Panc1 (cell line): ENCODE data around the gene ATG13.

Experiments used
- POLR2AphosphoS5 ChIP-seq: IDR thresholded peaks from 2 replicates; pipeline ENCODE4 v1.6.1; 2012; ENCODE audit warnings: mild to moderate bottlenecking, low read depth, low read length, moderate library complexity
- TF ChIP-seq, protein P1 (sequence below): fragments of 450-650 bp; IDR thresholded peaks from 2 replicates; pipeline ENCODE4 v1.5.1; 2017; ENCODE audit warnings: mild to moderate bottlenecking
- TF ChIP-seq, protein P2 (sequence below), 2 experiments: IDR thresholded peaks; 2 replicates each; pipeline ENCODE4 v1.6.1; 2011 to 2012; ENCODE audit warnings: low read depth in 2 of 2, control low read depth in 1 of 2, low read length in 1 of 2, mild to moderate bottlenecking in 1 of 2, moderate library complexity in 1 of 2; ENCODE audit not compliant: insufficient read depth in 1 of 2

- TF ChIP-seq, protein P1, sequence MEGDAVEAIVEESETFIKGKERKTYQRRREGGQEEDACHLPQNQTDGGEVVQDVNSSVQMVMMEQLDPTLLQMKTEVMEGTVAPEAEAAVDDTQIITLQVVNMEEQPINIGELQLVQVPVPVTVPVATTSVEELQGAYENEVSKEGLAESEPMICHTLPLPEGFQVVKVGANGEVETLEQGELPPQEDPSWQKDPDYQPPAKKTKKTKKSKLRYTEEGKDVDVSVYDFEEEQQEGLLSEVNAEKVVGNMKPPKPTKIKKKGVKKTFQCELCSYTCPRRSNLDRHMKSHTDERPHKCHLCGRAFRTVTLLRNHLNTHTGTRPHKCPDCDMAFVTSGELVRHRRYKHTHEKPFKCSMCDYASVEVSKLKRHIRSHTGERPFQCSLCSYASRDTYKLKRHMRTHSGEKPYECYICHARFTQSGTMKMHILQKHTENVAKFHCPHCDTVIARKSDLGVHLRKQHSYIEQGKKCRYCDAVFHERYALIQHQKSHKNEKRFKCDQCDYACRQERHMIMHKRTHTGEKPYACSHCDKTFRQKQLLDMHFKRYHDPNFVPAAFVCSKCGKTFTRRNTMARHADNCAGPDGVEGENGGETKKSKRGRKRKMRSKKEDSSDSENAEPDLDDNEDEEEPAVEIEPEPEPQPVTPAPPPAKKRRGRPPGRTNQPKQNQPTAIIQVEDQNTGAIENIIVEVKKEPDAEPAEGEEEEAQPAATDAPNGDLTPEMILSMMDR = no peak
- TF ChIP-seq POLR2AphosphoS5 = no peak
- TF ChIP-seq, protein P2, sequence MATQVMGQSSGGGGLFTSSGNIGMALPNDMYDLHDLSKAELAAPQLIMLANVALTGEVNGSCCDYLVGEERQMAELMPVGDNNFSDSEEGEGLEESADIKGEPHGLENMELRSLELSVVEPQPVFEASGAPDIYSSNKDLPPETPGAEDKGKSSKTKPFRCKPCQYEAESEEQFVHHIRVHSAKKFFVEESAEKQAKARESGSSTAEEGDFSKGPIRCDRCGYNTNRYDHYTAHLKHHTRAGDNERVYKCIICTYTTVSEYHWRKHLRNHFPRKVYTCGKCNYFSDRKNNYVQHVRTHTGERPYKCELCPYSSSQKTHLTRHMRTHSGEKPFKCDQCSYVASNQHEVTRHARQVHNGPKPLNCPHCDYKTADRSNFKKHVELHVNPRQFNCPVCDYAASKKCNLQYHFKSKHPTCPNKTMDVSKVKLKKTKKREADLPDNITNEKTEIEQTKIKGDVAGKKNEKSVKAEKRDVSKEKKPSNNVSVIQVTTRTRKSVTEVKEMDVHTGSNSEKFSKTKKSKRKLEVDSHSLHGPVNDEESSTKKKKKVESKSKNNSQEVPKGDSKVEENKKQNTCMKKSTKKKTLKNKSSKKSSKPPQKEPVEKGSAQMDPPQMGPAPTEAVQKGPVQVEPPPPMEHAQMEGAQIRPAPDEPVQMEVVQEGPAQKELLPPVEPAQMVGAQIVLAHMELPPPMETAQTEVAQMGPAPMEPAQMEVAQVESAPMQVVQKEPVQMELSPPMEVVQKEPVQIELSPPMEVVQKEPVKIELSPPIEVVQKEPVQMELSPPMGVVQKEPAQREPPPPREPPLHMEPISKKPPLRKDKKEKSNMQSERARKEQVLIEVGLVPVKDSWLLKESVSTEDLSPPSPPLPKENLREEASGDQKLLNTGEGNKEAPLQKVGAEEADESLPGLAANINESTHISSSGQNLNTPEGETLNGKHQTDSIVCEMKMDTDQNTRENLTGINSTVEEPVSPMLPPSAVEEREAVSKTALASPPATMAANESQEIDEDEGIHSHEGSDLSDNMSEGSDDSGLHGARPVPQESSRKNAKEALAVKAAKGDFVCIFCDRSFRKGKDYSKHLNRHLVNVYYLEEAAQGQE (IDR thresholded peaks at IDR 0.05; ENCODE audit: insufficient read depth in 1 of 2, low read depth in 2 of 2, low read length in 1 of 2) = no peak
These were observed 105.4 kb downstream of the ATG13 start for GRCh38 chr11:46722566-46723358.
